Psoas muscle (tissue), 8 donors: ENCODE data around the gene PLLP. TPM values are rescaled to one million over a fixed set of nuclear protein-coding genes. Genes with fewer than 3 reads are reported as not detected.

Source experiments
- ATAC-seq, 4 donors: fragments of 200-7000 bp; cut with Tn5 transposase; one replicate each; pipeline ENCODE4 v1.9.1; 2020; ENCODE audit warnings: moderate library complexity in 3 of 4, mild to moderate bottlenecking in 2 of 4
- DNase-seq, 2 donors: peaks; one replicate each; pipeline ENCODE4 v3.0.0-alpha.2; 2020
- H3K27ac ChIP-seq: fragments of 200-600 bp; one replicate; pipeline ENCODE4 v1.8.0; 2022
- H3K27me3 ChIP-seq, 3 donors: fragments of 200-600 bp in 1 of 3; one replicate each; pipeline versions ENCODE4 v1.6.1 to v1.8.0; 2013 to 2022; ENCODE audit warnings: low read length in 2 of 3, mild to moderate bottlenecking in 2 of 3, moderate library complexity in 1 of 3; ENCODE audit not compliant: insufficient read depth in 3 of 3
- H3K36me3 ChIP-seq, 2 donors: fragments of 200-600 bp in 1 of 2; one replicate each; pipeline versions ENCODE4 v1.6.1 to v1.8.0; 2013 to 2022; ENCODE audit warnings: low read depth in 1 of 2, mild to moderate bottlenecking in 1 of 2, moderate library complexity in 1 of 2; ENCODE audit not compliant: insufficient read depth in 1 of 2
- H3K4me1 ChIP-seq: fragments of 200-600 bp; one replicate; pipeline ENCODE4 v1.8.0; 2022
- H3K4me3 ChIP-seq: fragments of 200-600 bp; one replicate; pipeline ENCODE4 v1.8.0; 2022; ENCODE audit warnings: mild to moderate bottlenecking
- H3K9me3 ChIP-seq: fragments of 200-600 bp; one replicate; pipeline ENCODE4 v1.8.0; 2022
- CTCF ChIP-seq: fragments of 200-600 bp; IDR thresholded peaks from one replicate; pipeline ENCODE4 v1.8.0; 2022; ENCODE audit warnings: antibody characterized with exemption
- WGBS, 3 donors: extraction: QIAGEN DNeasy Blood & Tissue Kit; methylation state at CpG; one replicate each; pipeline versions ENCODE4 v1.1.6 to v1.1.7; 2013; 5-methylcytosine and 5-hydroxymethylcytosine counted together
- intact Hi-C, 2 donors: fragments of 100-400 bp; cut with DNase I; formaldehyde crosslinking; loops; one replicate each; pipeline versions ENCODE4 v1.11.0 to v1.14.2; 2022
- polyA plus RNA-seq, 3 donors: library from polyadenylated mRNA; stranded (reverse); fragments of 200-250 nt; gene quantifications; one replicate each; pipeline ENCODE4 v1.2.3, GENCODE V29; 2013
- total RNA-seq, 4 donors: library from RNA; stranded (reverse); fragmentation: NEBNext Ultra II Directional in 2 of 4; extraction: Animal tissue kit (Norgen Biotek cat#: 25700) in 2 of 4; gene quantifications; one replicate each; pipeline versions ENCODE4 v1.2.1 to v1.2.4, GENCODE V29; 2021 to 2023
- donor health status: healthy with polysubstance abuse.
- donor health status: DM: no; HTN: no; CAD: no; lungs with moderate emphysema.
- donor health status: Bipolar disorder and iron deficiency.
- donor health status: healthy.
- donor health status: DM: yes; HTN: yes; CAD: no.
- donor health status: DM: no; HTN: no; CAD: no.
- donor health status: DM: no; HTN: no; CAD: no.
- donor health status: DM: yes; HTN: yes; CAD: no.

Gene PLLP
- total and polyA plus RNA-seq, 7 donors = 0.39 to 3.1 (median 2.0) TPM

- Histone ChIP-seq H3K27ac (no peak overlapping the region), H3K36me3 (no peaks in the 10 kb centered on the region), H3K9me3 (no peaks in the 10 kb centered on the region), H3K27me3 (no peaks in the 10 kb centered on the region), H3K4me3 (no peak overlapping the region), H3K4me1 (no peaks in the 10 kb centered on the region)
- no peak for TF ChIP-seq CTCF
- DNase-seq = peak; percentile 31 to 61
- WGBS, 3 donors = 38 to 55% (median 40%) methylated on average over 16 of the region's 16 CpGs
- intact Hi-C loops = no loop called here
- ATAC-seq = peak in 3 of 4 donors; percentile 44 to 60 (median 52)
These were observed 18.5 kb downstream of the PLLP start for GRCh38 chr16:57265850-57266530.

DNA sequence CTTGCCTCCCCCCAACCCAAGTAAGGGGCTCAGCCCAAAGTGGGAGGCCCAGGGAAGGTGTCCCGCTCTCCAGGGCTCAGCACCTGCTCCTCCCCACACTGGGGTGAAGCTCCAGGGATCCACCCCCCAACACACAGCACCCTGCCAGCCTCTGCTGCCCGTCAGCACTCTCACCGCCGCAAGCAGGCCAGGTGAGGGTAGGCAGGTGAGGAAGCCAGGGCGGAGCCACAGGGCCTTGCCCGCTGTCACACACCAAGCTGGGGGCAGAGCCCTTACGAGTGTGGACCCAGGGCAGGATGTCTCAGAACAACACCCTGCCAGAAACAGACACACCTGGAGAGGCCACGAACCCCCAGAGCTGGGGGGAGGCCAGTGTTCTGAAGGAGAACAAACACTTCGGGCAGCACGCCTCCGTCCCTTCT is 19.5 kb downstream of the PLLP start:
- DNase-seq = peak in 1 of 2 donors; percentile 46
- no peaks in the 10 kb centered on the region for H3K4me1 ChIP-seq

DNA sequence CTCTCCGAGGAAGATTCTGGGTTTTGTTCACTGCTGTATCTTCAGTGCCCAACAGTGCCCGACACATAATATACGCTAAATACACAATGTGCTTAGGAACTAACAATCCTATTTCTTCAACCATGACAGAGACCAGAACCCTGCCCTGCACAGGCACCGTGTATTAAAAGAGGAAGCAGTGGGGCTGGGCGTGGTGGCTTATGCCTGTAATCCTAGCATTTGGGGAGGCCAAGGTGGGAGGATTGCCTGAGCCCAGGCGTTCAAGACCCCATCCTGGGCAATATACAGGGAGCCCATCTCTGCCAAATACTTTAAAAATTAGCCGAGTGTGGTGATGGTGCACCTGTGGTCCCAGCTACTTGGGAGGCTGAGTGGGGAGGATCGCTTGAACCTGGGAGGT is 20.1 kb downstream of the PLLP start:
- no peak overlapping the region for H3K4me3 ChIP-seq
- intact Hi-C loops = no loop called here
- 84 to 89% (median 87%) methylated on average over 8 of the region's 8 CpGs for WGBS, 3 donors
- H3K27ac ChIP-seq = no peak overlapping the region
- no peak for ATAC-seq
- H3K4me1 ChIP-seq = no peaks in the 10 kb centered on the region
- no peak for TF ChIP-seq CTCF
- peak in 1 of 2 donors; percentile 2 for DNase-seq
- H3K36me3 ChIP-seq = no peaks in the 10 kb centered on the region
- no peaks in the 10 kb centered on the region for H3K9me3 ChIP-seq
- no peaks in the 10 kb centered on the region for H3K27me3 ChIP-seq

More for the DNA sequence above, 19.5 kb downstream of the PLLP start:
- H3K9me3 ChIP-seq = no peaks in the 10 kb centered on the region
- intact Hi-C loops = no loop called here
- H3K27me3 ChIP-seq = no peaks in the 10 kb centered on the region
- H3K4me3 ChIP-seq = no peak overlapping the region
- no peak for ATAC-seq
- 92 to 96% (median 94%) methylated on average over 10 to 11 of the region's 11 CpGs for WGBS, 3 donors
- TF ChIP-seq CTCF = no peak
- H3K36me3 ChIP-seq = no peaks in the 10 kb centered on the region
- no peak overlapping the region for H3K27ac ChIP-seq

GRCh38 chr16:57263541-57264351 is 20.7 kb downstream of the PLLP start:
- Histone ChIP-seq H3K4me3 (no peak overlapping the region), H3K36me3 (no peaks in the 10 kb centered on the region), H3K27me3 (no peaks in the 10 kb centered on the region), H3K27ac (no peak overlapping the region), H3K9me3 (no peaks in the 10 kb centered on the region), H3K4me1 (no peaks in the 10 kb centered on the region)
- intact Hi-C loops = no loop called here
- TF ChIP-seq CTCF = no peak
- peak in 1 of 2 donors; percentile 23 for DNase-seq
- ATAC-seq = no peak
- WGBS, 3 donors = 85 to 86% (median 85%) methylated on average over 18 of the region's 18 CpGs
